NOMO-1 treated with DMSO at 0.1 percent for 48 hours (cell line): Measurements from ENCODE around the gene FYN.

Source experiments
- DNase-seq: peaks from one replicate; lab custom pipeline; 2025; ENCODE audit not compliant: unreplicated experiment; lab: John Stamatoyannopoulos, UW

Gene FYN

DNA sequence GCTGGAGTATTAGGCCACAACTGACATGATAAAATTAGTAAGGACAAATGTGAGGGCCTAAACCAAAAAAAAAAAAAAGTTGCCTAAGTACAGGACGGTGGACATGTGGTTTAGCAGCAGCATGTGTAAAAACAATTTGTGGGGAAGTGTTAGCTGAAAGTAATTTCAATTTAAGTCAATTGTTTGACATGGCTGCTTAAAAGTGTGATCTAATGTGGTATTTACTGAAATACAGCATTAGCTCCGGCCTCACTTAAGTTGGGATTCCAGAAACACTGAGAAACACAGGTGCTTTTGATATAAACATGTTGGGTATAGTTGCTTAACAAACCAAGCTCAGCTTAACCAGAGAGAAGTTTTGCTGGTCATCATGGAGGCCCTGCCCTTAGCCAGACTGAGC is 119.7 kb downstream of the FYN start:
- no peak for DNase-seq

DNA sequence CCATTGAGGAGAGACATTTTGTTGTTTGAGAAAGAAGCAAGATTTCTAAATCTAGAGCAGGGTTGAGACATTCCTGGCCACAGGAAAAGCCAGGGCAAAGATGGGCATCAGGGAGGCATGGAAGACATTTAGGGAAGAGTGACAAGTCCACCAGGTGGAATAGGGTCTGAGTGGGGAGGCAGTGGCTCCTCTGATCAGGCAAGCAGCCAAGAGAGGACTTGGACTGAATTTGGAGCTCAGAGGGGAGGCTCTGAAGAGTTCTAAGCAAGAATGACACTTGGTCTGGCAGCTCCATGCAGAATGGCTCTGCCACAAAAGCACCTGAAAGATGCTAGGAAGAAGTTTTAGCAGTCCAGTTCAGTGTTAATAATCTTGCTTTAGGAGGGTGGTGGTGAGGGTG is 120.8 kb downstream of the FYN start:
- DNase-seq, result no peak

DNA sequence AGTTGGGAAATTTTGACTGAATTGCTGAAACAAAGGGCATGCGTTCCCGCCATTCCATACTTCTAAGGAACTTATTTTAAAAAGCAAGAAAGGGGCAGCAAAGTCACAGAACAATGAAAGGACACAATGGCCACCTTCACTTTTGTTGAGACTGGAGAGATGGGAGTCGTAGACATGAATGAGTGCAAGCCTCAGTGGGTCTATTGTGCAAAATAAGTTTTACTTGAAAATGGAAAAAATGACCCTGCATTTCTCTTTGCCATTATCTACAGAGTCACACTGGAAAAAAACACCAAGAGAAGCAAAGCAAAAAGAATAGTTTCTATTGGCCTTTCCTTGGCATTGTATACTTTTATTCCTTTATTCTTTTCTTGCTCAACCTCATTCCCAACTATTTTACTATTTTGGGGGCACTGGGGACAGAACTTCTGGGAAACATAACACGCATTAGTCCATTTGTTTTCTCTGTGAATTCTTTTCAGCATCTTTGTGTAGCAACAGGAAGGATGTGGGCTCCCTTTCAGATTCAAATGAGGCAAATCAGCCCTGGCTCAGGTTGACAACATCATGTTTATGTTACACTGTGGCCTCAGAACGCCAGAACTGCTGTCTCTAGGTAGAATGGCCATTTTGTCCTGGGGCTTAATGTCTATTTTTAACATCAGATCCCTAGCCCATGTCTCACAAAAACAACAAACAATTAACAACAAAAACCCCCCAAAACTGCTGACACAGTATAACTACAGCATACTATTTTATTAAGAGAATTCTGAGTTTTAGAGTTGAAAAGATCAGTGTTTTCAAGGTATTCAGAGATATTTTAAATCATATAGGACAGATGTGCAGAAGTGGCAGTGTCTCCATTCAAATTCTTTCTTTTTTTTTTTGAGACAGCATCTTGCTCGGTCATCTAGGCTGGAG is 122.2 kb downstream of the FYN start:
- DNase-seq, result no peak

DNA sequence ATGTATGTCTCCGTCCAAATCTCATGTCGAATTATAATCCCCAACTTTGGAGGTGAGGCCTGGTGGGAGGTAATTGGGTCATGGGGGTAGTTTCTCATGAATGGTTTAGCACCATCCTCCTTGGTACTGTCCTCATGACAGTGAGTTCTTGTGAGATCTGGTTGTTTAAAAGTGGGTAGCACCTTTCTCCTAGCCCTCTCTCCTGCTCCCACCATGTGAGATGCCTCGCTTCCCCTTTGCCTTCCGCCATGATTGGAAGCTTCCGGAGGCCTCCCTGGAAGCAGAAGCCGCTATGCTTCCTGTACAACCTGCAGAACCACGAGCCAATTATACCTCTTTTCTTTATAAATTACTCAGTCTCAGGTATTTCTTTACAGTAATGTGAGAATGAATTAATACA is 123.1 kb downstream of the FYN start:
- no peak for DNase-seq

DNA sequence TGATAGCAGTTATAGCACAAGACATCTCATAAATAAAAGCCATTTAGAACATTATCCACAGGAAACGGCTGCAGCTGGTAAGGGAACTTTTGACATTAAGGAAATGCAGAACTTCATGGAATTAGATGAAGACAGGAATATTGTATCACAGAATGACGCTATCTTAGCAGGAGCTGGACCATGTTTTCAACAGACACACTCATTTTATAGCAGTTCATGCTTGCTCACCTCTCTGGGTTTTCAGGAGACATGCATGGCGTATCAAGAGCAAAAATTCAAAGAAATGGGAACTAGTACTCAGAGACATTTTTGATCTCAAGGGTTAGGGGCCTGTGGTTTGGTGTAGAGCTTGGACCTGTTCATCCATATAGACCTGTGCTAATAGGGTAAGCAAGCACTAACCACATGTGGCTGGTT is 125.0 kb downstream of the FYN start:
- DNase-seq, result no peak

DNA sequence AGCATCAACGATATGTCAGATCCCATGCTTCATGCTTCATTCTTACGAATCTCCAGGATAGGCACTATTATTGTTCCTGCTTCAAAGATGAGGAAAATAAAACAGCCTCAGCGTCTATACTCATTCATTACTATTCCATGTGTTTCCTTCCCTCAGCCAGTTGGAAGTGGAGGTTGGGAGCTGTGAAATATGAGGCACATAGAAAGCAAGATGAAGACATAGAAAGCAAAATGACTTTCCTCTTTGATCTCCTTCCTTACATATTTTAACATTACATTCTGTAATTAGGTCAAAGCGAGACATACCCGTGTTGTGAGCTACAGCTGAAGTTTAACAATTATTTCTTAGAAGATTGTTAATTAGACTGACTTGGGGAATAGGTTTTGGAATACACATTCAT is 125.4 kb downstream of the FYN start:
- DNase-seq, result no peak

DNA sequence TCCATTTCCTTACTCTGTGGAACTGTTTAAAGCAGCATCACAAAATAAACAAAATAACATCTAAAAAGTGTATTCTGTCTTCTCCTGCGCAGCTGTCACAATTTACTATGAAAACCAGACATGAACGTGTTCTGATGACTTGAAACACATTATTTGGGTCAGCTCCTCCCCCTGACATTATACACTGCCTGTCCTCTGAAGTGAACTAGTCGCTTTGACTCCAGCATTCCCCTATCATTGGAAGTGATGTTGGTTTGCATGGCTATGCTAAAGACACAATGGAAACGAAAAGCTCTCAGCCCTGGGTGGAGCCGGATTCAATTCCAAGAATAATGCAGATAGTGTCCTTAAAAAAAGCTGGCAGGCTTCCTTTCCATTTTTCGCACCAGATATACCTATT is 125.9 kb downstream of the FYN start:
- no peak for DNase-seq

DNA sequence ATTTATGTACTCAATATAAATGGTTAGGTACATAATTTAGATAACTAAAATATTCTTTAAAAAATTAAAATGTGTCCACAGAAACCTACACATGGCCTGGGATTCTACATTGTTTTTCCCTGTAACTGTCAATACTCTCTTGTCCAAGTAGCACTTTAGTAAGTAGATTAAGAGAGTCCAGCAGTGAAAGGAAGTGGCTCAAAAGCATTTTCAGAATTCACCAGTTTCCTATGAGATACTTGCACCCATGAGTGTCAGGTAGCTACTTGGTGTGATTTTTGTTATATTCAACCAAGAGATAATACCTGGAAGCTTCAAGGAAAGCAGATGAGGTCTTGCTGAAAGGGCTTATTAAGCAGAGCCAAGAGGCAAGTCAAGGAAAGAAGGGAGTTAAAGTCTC is 126.3 kb downstream of the FYN start:
- no peak for DNase-seq

- no peak for DNase-seq
Measured at GRCh38 chr6:111745636-111746035, 127.6 kb downstream of the FYN start.

- no peak for DNase-seq
Measured at GRCh38 chr6:111745186-111745585, 128.1 kb downstream of the FYN start.

- DNase-seq, result no peak
Measured at GRCh38 chr6:111743862-111744692, 129.2 kb downstream of the FYN start.

DNA sequence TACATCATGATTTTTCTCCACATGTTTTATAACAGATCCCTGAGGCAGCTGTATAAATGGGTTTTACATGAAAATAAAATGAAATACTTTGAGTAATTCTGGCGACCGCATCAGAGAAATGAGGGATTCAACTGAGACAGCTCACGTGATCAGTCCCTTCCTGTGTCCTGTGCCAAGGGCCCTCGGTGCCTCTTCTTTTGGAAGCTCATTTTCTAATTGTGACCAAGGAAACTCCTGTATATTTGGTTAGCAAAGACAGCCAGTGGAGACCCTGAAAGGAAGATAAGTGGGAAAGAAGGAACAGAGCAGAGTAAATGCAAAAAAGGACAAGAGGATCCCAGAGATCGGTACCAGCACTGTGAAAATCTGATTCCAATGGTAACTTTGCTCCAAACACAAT is 129.9 kb downstream of the FYN start:
- DNase-seq, result no peak

DNA sequence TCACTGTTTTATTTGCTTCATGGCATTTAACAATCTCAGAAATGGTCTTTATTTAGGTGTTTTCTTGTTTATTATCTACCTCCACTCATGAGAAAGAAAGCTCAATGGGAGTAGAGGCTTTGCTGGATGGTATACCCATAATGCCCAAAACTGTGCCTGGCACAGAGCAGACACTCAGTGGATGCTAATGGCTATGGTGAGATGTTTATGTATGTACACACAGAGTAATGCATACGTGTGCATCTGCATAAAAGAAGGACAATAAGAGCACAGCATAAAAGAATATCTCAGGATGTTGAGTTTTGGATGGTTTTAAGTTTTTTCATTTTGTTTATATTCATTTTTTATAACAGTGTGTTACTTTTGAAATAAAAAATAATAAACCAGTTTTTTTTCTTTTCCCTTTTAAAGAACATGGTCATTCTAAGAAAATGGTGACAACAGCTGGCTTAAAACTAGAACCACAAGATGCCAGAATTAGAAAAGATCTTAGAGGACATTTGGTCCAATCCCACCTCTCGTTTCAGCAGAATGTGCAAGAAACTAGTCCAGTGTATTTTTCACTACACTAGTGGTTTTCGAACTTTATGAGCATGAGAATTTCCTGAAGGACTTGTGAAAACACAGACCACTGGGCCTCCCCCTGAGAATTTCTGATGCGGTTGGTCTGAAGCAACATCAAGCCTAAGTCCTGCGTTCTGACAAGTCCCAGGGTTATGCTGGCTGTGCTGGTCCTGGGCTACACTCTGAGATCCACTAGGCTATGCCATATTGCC is 131.9 kb downstream of the FYN start:
- no peak for DNase-seq

DNA sequence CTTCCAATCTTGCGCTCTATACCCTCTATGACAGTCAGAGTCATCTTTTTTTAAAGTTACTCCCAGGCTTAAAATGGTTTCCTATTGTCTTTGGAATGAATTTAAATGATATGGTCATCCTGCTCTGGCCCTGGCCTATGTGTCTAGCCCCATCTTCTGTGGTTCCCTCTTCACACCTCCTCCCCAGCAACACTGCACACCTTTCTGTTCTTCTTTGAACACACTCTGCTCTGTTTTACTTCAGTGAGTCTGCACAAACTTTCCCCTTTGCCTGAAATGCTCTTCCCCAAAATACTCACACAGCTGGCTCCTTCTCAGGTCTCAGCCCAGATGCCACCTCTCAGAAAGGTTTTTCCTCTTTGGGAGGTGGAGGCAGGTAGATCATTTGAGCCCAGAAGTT is 132.7 kb downstream of the FYN start:
- no peak for DNase-seq

DNA sequence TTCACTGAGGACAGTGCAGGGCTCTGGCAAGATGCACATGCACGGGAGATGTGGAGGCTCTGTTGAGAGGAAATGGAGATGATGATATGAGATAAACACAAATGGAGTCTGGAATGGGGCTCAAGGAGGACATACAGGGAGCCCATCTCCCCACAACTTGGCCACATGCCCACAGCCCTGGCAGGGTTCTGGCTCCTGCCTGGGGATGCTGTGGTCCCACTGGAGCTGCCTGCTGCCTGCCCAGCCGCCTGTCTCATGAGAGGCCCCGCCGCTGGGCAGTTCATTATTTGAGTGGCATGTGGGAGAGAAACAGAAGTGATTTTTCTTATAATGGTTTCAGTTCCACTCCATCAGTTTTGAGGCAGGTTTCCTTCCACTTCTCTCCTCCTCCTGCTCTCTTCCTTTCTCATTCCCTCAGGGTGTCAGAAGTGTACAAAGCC is 134.0 kb downstream of the FYN start:
- no peak for DNase-seq

DNA sequence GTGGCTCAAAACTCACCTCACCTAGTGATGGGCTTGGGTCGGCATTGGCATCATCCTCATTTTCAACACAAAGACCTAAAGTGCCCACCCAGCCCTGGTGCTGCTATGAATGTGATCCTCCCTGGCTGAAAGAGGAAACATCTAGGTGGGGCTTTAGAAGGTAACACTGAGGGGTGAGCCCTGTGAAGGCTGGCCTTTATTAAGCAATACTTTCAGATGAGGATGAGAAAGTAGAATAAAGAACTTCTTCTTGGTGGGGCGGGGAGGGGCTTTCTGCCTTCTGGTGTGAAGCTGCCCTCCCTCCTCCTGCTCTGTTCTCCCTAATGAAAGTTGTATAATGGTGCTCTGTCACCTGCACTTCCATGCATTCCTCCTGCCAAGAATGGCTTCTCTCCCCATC is 134.6 kb downstream of the FYN start:
- peak; percentile 36 for DNase-seq

- DNase-seq, result no peak
Measured at GRCh38 chr6:111738156-111738555, 135.1 kb downstream of the FYN start.

GRCh38 chr6:111737065-111737521 is 136.2 kb downstream of the FYN start:
- DNase-seq, result no peak

DNA sequence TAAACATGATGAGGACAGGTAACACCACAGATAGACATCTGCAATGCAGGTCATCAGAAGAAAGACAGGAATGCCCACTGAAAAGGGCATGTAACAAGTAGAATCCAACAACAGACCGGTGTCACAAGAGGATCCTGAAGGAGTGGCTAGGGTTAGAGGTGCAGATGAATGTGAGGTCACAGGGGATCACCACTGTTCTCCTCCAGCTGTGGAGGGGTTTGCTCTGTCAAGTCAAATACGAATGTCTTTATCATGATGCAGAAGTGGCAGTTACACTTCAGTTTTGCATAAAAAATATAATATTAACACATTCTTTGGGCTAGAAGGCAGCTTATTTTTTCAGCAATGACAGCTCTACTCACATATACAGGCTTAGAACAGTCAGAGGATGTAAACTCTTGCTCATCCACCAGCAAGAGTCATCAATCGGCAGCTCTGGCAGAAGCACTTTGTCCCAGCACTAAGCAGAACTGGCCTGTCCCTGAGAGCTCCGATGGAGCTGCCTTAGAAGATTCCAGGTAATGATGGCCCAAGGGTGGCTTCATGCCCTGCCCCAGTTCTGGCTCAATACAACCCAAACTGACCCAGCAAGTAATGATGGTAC is 137.1 kb downstream of the FYN start:
- no peak for DNase-seq

DNA sequence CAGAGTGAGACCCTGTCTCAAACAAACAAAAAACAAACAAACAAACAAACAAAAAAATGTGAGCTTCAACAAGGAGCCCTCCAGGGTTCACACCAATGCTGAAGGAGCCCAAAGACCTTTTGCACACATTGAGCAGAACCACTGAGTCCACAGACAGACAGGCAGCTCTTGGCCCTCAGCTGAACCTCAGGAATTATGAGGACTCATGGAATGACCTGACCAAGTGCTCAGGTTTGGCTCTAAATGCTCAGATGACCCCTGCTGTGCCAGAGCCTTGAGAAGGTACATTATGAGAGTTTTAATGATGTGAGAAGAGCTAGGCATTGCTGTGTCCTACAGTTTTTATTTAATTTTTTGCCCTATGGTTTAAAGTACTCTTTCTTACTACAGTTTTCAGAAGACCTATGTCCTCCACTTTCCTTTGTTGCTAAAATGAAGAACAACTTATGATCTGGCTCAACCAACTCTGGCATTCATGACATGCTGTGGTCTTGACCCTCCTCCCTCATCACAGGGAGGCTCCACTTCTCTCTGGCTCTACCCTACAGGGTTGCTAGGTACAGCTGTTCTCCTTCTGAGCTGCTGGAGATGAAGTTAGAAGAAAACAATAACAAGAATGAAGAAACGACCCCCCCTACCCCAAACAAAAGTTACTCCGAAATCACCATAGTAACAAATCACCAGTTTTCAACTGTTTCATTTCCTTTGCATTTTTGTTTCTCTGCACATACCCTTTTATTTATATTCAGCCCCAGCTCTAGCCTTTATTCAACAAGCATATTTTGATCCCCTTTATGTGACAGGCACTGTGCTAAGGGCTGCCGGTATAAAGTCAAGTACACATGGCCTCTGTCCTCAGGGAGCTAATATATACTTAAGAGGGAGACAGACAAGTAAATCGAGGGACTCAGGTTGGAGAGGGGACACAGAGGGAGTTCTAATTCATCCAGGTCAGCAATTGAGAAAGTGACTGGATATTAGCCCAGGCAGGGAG is 138.9 kb downstream of the FYN start:
- DNase-seq, result no peak
